GM18498 (cell line): ENCODE data around the gene PACRG.
"Not testable (repeated sequence)": the region's sequence is repeated elsewhere in the genome, so short reads cannot be mapped to it uniquely, and the experiment has no call there.

Experiments used
- ATAC-seq: cut with Tn5 transposase; IDR thresholded peaks from one replicate; pipeline ENCODE4 v1.9.1; 2021; ENCODE audit warnings: mild to moderate bottlenecking, moderate library complexity; ENCODE audit not compliant: unreplicated experiment

The PACRG gene

DNA sequence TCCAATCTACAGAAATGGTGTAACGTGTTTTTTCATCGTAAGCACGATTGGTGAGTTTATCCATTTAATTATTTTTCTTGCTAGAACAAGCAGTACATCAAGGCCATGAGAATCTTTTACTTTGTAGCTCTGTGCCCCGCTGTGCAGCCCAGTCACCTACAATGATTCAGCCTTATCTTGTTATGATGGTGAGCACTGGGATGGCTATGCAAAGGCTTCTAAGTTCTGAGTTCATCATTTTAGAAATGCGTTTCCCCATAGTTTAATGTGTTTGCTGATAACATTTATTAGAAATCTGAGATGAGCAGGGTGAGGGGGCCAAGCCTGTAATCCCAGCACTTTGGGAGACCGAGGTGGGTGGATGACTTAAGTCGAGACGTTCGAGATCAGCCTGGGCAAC, 575.0 kb downstream of the PACRG start:
- ATAC-seq, result no peak

DNA sequence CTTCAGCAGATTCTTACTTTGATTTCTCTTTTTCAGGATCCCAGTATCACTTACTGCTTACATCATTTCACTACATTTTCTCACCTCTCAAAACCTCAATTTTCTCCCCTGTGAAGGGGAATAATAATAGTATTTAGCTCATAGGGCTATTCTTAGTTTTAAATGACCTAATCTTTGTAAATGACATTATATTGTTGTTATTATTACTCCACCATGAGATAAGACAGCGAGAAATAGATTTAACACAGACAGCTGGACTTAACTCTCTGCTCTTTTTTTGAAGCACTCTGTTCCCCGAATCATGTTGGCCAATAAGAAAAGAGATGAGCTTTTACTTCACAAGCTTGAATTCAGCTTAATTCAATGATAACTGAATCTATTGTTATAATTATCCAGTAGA, 578.2 kb downstream of the PACRG start:
- no peak for ATAC-seq

DNA sequence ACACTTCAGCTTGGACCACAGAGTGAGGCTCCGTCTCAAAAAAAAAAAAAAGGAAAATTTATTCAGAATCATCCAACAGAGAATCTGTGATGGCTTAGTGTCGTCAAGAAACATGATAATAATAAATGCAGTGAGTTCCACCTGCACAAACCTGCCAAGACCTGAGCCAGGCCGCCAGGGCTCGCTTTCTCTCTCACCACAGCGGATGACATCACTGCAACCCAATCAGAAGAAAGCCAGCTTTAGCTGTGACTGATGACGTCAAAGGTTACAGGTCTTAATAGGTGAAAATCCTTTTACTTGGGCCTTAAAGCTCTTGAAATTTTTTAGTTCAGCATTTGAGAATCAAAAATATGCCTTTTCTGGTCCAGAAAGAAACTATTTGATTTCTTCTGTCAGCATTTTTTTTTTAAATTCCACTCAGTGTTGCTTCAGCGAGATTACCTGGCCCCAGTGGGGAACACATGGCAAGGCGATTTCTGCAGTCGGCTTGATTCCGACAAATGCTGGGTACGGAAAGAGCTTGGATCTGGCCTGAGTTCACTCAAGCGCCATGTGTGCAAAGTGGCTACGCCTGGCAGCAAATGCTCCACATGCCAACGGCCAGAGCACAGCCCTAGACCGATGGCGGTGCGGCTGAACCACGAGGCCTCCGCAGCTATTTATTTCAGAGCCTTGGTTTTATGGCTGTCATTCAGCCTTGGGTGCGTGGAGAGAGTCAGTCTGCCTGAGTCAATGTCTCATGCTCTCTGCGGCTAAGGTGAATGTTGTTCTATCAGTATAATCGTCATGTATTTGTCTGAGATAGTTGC, 581.1 kb downstream of the PACRG start:
- ATAC-seq, result no peak

DNA sequence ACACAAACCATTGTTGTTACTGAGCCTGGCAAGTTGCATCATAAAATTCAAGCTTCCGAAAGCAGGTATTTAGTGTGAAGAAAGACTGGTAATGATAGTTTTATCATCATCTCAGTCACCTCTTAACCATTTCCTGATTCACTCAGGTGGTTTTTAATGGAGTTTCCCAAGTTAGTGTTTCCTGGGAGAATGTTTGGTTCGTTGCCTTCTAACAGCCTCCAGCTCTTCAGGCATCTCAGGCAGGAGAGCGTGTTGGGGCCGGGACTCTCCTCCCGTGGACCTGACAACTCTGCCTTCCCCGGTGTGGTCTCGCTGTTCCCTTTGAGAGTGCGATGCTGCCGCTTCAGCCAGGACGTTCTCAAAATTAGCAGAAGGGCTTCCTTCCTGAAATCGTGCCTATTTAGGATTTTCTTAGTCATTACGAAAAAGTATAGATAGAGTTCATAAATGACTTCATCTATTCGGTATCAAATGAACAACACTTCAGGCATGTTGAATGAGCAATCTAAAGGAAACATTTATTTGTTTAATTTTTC, 581.8 kb downstream of the PACRG start:
- no peak for ATAC-seq

DNA sequence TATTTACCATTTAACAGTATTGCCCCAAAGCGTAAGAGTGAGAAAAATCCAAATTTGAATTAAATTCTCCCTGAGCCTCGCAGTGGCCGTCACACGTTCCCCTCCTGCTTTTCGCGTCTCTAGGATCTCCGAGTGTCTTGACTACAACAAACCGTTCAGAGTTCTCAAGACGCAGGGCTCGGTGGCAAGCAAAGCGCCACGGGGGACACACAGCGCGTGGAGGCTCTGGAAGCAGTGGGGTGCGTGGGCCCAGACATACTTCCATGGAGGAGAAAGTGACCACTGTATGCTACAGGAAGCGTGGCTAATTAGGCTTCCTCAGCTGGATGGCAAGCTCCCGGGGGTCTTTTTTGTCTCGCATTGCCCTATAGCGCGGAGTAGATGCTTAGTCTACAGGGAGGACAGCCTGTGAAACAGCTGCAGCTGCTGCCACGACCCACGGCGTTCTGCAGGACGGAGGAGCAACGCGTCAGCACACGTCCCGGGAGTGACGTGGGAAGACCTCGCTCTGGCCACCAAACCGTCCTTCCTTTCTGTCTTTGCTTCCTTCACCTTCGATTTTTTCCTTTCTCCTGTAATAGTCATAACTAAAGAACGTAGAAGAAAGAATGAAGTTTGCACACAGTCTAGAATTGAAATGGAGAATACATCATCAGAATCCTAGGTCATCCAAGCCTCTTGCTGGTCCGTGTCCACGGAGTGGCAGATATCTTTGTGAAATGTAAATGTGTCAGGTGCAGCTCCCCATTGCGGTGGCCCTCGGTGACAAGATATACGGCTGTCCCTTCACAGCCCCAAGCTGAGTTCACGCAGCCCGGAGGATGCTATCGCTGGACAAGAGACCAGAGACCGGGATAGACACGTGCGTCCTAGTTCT, 582.6 kb downstream of the PACRG start:
- no peak for ATAC-seq

DNA sequence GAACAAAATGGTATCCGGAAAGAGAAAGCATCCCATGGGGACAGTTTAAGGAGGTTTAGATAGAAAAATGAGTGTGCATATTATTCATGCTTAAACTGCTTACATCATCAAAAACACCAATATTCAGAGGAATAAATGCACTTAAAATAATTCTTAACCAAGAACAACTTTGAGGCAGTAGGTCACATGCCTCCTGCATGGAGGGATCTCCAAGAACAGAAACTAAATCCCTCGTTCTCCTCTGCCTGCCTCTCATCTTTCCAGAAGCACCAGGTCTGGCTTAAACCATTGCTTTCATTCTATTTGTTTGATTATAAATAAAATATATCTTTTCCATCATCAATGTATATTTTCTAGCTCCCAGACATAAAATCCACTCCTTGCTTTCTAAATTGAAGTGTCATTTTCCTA, 583.2 kb downstream of the PACRG start:
- no peak for ATAC-seq

DNA sequence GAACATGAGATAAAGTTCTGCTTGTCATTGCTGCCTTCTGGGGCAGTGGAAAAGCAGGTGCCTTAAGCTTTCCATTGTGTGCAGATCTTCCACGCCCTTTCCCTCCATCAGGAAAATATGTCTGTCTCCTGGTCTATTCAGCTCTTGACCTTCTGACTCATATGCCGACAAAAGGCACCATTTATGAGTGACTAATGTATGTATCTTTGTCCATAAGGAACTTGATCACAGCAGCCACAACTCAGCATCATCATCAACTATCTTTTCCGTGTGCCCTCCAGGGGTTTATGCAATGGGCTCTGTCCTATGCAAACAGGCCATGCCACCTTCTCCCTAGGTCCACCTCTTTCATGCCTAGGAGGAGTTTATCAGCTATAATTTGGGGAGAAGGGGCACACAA, 584.1 kb downstream of the PACRG start:
- no peak for ATAC-seq

DNA sequence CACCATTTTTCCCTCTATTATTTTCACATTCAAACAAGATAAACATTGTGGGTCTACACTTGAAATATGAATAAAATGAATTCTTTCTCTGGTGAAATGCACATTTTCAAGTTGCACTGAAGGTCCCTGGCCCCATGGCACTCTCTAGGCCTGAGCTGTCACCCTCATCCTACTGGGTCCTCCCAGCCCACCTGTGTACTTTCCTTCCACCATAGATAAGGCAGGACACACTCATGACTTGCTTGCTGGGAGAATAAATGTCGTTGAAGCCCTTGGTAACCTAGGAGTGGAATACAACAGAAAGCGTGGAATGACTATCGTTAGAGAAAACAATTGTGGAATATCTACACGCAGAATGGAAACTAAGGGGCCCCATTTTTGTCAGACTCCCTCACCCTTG, 585.8 kb downstream of the PACRG start:
- ATAC-seq, result no peak

DNA sequence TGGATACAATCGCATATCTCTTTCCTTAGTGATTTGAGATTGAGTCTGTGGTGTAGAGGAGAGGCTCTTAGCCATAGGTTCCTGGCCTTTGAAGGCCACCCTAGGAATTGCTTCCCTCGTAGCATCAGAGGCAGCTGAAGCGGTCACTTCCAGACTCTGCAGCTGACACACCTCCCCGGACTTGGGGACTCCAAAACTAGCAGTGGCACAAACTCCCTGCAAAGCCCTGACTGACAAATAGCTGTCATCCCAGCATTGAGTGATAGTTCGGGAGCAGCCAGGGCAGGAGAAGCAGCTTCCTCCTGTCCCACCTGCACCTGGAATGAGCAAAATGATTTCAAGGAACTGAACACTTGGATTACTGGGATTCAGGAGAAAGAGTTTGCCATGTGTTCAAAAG, 586.2 kb downstream of the PACRG start:
- ATAC-seq, result no peak

DNA sequence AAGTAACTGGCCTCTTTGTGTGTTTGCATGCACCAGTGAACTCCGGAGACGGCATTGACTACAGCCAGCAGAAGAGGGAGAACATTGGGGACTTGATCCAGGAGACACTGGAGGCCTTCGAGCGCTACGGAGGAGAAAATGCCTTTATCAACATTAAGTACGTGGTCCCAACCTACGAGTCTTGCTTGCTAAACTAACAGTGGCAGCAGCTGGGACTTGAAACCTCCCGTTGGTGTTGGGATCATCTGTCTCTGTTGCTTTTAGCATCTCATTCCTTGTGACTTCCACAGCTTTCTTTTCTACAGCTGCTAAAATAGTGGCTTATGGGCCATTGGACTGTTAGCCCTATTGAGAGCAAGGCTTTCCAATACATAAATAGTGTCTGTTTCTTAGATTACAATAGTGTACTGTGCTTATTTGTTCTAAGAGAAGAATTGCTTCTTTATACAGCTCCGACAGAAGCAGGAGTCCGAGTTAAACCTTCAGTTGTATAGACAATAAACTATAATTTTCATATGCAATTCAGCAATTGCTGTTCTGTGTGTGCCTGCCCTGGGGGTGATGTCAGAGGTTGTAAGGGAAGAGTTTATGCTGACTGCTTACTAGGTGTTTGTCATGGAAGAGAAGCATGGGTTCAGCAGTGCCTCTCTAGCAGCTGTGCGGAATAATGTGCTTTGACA, 587.2 kb downstream of the PACRG start:
- no peak for ATAC-seq

DNA sequence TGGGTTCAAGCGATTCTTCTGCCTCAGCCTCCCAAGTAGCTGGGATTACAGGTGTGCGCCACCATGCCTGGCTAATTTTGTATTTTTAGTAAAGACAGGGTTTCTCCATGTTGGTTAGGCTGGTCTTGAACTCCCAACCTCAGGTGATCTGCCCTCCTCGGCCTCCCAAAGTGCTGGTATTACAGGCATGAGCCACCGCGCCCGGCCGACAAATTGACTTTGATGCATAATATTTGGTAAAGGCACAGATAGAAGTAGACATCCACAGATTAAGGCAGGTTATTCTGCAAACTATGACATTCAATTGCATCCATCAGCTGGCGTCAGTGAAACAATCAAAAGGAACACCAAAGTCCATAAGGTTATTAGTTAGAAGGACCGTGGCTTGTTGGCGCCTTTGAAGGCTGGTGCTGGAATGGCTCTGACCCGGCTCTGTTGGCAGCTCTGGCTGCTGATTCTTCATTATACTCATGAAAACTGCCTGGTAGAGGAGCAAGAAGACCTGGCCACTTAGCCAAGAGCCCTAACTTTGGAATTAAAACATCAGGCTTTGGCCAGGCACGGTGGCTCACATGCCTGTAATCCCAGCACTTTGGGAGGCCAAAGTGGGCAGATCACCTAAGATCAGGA, 589.2 kb downstream of the PACRG start:
- ATAC-seq, result not testable (repeated sequence)

DNA sequence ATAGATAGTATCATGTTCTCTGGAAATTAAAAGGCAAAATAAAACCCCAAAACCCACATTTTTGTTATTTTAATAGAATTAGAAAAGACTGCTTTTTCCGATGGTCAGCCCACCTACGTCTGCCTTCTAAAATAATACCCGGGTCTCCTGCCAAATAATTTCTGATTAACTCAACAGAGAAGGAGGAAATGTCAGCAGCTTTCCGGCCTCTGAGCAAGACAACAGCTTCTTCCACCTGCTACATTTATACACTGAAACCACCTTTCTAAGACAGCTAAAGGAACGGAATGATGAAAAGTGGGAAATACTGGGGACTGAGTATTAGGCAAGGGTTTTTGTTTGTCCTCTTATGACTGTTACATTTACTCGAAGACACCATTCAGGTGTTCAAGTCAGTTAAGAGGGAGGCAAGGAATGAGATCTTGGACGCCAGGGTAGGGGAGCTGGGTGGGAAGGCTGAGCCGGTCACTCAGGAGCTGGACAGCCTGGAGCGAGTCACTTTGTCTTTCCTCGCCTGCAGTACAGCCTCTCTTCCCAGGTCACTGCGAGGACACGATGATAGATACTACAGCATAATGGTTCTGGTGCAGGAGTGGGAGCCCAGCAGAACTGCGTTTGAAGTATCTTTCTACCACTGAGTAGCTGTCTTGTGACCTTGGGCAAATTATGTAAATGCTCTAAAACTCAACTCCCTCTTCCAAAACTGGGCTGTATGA, 590.5 kb downstream of the PACRG start:
- no peak for ATAC-seq

DNA sequence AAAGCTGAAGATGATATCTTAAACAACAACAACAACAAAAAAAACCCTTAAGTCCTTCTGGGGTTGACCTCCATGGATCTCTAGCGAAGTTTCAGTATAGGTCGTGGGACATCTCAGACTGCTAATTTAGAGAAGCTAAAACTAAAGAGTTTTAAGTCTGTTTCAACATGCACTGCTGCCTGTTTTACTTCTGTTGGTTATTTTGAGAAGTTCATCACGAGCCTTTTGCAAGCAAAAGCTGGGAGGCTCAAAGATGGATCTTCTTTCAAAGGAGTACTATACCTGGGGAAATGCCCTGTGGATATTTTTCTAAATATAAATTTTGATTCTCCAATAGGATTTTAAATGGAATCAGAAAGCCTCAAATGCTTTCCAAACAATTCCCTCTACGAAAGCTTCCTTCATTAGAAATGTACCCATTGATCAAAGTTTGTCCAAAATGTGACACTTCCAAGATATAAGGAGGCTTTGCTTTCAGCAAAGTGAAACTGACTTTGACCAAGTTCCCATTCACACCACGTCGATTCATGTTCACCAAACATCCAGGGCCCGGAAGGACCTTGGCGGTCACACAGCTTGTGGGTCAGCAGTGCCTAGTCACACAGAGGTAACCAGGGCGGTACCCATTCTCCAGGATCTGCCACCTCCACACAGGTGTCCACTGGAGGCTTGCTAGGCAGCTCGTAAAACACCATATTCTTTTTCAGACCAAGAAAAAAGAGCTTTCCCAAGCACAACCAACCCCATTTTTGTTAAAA, 592.0 kb downstream of the PACRG start:
- ATAC-seq, result no peak

DNA sequence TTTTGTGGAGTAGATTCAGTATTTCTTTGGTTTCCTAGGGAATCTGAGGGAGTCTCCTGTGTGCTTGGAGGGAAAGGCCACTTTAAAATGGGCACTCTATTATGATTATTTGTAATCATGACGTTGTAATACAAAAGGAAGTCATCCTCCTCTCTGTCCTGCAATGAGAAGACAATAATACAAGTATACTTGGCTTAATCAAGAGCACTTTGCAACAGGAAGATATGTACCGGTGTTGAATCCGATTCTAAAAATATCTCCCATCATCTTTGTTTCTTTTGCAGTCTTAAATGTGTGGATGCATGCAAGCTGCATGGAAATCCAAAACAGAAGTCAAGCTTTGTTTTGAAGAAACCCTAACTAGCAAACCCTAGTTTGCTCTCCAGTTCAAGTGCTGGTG, 592.6 kb downstream of the PACRG start:
- ATAC-seq, result no peak

DNA sequence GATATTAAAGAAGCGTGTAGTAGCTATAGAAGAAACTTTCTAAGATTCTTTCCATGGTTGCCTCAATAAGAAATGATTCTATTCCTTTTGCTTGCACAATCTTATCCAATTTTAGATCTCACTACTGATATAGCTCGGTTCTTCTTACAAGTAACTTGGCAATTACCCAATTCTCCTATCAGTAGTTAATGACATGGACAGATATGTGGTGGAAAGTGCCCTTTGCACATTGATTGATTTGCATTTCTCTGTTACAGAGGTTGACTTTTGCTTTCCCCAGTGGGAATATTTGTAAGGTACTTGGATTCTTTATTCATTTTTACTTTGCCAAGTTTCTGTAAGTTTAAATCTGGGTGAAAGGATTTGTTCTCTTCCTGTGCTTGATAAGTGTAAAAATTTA, 593.0 kb downstream of the PACRG start:
- ATAC-seq, result no peak

DNA sequence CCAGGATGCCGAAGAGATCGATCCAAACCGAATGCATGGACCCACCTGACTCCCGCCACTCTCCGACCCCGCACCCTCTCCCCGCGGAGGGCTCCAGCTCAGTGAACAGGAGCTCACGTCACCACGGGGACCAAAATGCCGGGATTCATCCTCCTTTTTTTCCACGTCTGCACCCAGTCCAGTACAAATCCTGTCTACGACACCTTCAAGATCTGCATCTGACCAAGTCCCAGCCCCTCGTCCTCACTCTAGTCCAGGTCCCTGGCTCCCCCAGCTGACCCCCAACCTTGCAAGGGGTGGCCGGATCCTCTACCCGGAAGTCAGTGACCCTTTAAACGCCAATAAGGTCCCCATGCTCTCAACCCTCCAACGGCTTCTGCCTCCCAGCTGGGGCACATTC, 593.9 kb downstream of the PACRG start:
- no peak for ATAC-seq

DNA sequence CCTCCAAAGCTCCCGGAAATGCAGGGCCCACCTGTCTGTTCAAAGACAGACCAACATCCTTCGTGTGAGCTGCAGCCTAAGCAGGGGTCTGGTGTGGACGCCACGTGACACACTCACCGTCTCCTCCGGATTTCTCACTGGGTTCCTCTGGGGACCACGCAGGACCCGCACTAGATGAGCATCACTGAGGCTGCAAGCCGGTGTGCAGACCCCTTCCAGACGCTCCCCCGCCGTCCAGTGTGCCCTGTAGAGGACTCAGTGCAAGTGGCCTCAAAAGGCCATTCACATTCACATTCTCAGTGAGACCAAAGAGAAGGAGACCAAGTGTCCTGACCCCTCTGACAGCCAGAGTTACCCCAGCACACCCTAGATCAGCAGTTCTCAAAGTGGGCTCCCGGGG, 595.5 kb downstream of the PACRG start:
- no peak for ATAC-seq

DNA sequence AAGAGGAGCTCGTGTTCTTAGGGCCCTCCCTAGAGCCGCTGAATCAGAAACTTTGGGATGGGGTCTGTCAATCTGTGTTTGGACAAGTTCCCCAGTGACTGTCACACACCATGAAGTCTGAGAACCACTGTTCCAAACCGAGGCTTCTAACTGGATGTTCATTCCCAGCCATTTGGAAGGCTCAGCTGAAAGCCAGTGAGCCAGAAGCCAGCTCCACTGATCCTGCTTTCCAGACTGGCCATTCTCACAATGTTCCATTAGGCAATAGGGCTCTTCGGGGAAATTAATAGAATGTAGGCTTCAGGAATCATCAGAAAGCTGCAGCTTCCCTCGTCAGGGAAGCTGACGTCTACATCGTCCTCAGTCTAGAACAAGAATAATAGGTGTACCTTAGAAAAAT, 595.9 kb downstream of the PACRG start:
- no peak for ATAC-seq

DNA sequence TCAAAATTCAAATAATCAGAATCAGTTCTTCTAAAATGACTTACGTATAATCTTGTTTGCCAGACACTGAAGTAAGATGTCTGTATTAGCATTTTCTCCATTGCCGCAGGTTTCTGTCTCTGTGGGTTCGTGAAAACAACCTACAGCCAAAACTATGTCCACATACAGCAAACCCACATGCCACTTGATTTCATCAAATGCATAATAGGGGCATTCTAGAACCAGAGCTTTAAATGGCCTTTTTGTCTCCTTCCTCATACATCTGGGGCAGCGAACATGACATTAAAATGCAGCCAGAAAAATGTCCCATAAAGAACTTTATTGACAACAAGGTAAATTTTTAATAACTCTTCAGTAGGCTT, 596.5 kb downstream of the PACRG start:
- ATAC-seq, result no peak
